Nephron progenitor cell (in vitro differentiated cells): Measurements from ENCODE around the gene ABR.

ENCODE experiments used
- DNase-seq: peaks from one replicate; pipeline ENCODE4 v3.0.0; 2021
- H3K27ac Mint-ChIP-seq: 2 replicates; pipeline ENCODE4 v1.8.0; 2021; ENCODE audit warnings: mild to moderate bottlenecking, moderate library complexity, mixed read lengths
- H3K27me3 Mint-ChIP-seq: 2 replicates; pipeline ENCODE4 v1.8.0; 2021; ENCODE audit warnings: mild to moderate bottlenecking, low read depth, mixed read lengths; ENCODE audit not compliant: poor library complexity
- H3K36me3 Mint-ChIP-seq: 2 replicates; pipeline ENCODE4 v1.8.0; 2021; ENCODE audit warnings: low read depth, mixed read lengths
- H3K4me1 Mint-ChIP-seq: 2 replicates; pipeline ENCODE4 v1.8.0; 2021; ENCODE audit warnings: mixed read lengths
- H3K4me3 Mint-ChIP-seq: 2 replicates; pipeline ENCODE4 v1.8.0; 2021; ENCODE audit warnings: mild to moderate bottlenecking, moderate library complexity, mixed read lengths
- H3K9me3 Mint-ChIP-seq: 2 replicates; pipeline ENCODE4 v1.8.0; 2021; ENCODE audit warnings: mild to moderate bottlenecking, moderate library complexity, mixed read lengths
- TF ChIP-seq, protein P1 (sequence below): fragments of 200-600 bp; sonication (generic); IDR thresholded peaks from 2 replicates; pipeline ENCODE4 v1.5.0; 2021; ENCODE audit warnings: antibody characterized with exemption

Gene ABR

DNA sequence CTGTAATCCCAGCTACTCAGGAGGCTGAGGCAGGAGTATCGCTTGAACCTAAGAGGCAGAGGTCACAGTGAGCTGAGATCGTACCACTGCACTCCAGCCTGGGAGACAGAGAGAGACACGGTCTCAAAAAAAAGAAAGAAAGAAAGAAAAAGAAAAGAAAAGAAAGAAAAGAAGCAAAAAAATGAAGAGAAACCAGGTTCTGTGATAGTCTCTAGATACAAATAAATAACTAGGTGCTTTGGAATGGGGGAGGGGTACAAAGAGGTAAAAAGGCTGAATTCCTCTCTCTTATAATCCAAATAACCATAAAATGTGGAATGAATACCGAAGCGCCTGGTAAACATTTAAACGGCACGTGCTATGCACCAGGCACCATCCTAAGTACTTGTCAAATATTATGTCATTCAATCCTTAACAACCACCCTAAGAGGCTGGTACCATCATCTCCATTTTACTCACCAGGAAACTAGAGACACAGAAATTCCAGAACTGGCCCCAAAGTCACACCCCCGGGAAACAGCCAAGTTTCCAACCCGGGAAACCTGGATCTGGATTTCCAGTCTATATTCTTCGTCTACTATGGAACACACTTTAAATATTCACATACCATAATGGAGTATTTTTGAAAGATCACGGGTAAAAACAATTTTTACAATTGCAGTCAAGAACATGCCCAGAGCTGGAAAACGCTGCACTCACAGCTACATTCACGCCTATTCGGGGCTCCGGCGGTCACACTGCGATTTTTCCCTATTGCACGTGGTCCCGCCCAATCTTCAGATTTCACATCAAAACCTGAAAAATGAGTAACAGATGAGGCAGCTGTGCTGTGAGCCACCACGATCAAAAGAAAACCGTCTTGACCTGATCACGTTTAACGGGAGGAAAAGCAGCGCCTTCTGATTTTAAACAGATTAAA, 210.7 kb downstream of the ABR start:
- H3K27me3 Mint-ChIP-seq, result no peaks in the 10 kb centered on the region
- peaks cover 72% of the 10 kb centered on the region for H3K4me1 Mint-ChIP-seq
- no peak for DNase-seq
- TF ChIP-seq, protein P1, sequence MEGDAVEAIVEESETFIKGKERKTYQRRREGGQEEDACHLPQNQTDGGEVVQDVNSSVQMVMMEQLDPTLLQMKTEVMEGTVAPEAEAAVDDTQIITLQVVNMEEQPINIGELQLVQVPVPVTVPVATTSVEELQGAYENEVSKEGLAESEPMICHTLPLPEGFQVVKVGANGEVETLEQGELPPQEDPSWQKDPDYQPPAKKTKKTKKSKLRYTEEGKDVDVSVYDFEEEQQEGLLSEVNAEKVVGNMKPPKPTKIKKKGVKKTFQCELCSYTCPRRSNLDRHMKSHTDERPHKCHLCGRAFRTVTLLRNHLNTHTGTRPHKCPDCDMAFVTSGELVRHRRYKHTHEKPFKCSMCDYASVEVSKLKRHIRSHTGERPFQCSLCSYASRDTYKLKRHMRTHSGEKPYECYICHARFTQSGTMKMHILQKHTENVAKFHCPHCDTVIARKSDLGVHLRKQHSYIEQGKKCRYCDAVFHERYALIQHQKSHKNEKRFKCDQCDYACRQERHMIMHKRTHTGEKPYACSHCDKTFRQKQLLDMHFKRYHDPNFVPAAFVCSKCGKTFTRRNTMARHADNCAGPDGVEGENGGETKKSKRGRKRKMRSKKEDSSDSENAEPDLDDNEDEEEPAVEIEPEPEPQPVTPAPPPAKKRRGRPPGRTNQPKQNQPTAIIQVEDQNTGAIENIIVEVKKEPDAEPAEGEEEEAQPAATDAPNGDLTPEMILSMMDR, result no peak
- peaks cover 15% of the 10 kb centered on the region for H3K9me3 Mint-ChIP-seq
- H3K36me3 Mint-ChIP-seq, result peaks cover 61% of the 10 kb centered on the region
- peak overlapping the region; percentile 92 for H3K27ac Mint-ChIP-seq
- H3K4me3 Mint-ChIP-seq, result peak overlapping the region; percentile 57

DNA sequence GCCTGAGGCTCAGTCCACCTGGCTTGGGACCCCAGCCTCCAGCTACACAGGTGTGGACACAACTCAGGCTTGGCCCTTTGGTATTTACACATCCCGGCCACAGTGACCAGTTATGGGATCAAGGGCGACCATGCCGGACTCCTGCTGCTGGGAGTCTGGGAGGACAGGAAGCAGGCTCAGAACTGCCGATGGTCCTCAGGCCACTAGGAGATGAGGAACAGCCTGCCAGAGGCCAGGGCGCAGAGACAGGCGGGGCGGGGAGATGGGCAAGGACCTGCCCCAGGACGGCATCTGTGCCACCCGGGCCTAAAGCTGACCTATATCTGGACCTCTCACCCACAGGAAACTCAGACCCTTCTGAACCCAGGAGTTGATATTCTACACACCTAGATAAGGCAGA, 212.7 kb downstream of the ABR start:
- no peak for DNase-seq
- H3K36me3 Mint-ChIP-seq, result peaks cover 47% of the 10 kb centered on the region
- H3K9me3 Mint-ChIP-seq, result peaks cover 5% of the 10 kb centered on the region
- H3K27me3 Mint-ChIP-seq, result peaks cover 3% of the 10 kb centered on the region
- H3K27ac Mint-ChIP-seq, result peak overlapping the region; percentile 95
- no peak overlapping the region for H3K4me3 Mint-ChIP-seq
- TF ChIP-seq, protein P1, result no peak
- H3K4me1 Mint-ChIP-seq, result peaks cover 82% of the 10 kb centered on the region

DNA sequence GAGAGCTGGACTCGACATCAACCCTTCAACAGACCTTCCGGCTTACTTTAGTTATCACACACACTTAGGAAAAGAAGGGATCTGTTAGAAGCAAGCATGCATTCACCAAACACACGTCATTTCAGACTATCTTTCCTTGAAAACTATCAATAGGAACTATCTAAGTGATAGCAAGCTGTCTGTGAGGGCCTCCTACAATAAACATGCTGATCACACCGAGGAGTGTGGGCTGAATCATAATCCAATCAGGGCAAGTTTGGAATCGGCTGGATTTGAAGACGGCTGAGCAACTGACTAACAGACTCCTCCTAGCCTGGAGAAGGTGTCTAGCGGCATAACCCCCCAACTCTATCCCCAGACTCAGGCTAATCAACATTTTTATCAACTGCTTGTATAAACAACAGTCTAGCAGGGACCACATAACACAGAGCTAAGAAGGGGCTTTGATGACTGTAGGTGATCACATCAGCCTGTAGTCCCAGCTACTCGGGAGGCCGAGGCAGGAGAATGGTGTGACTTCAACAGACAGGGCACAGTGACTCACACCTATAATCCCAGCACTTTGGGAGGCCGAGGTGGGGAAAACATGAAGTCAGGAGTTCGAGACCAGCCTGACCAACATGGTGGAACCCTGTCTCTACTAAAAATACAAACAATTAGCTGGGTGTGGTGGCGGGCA, 214.3 kb downstream of the ABR start:
- no peak for DNase-seq
- Mint-ChIP-seq H3K27ac (peak overlapping the region; percentile 93), H3K4me1 (peaks cover 80% of the 10 kb centered on the region), H3K27me3 (peaks cover 3% of the 10 kb centered on the region), H3K36me3 (peaks cover 32% of the 10 kb centered on the region), H3K4me3 (peak overlapping the region; percentile 58), H3K9me3 (peaks cover 4% of the 10 kb centered on the region)
- TF ChIP-seq, protein P1, result no peak

DNA sequence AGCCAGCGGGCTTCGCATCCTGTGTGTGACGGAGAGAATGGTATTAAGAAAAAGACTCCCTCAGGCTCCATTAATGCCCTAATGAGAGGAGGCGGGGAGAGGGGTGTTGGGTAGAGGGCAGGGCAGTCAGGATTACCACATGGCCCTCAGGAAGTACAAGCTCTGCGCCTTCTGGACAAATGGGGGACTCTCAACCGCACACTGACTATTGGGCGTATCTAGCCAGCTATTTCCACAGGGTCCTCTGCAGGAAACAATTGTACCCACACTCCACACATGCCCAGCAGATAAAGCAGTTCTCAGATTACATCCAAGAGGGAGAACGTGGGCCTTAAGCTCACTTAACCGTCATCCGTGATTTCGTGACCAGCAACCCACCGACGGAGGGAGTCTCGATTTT, 214.9 kb downstream of the ABR start:
- DNase-seq, result no peak
- Mint-ChIP-seq H3K27ac (peak overlapping the region; percentile 93), H3K4me3 (peak overlapping the region; percentile 58), H3K36me3 (peaks cover 30% of the 10 kb centered on the region), H3K4me1 (peaks cover 80% of the 10 kb centered on the region), H3K9me3 (peaks cover 4% of the 10 kb centered on the region), H3K27me3 (peaks cover 3% of the 10 kb centered on the region)
- TF ChIP-seq, protein P1, result no peak

DNA sequence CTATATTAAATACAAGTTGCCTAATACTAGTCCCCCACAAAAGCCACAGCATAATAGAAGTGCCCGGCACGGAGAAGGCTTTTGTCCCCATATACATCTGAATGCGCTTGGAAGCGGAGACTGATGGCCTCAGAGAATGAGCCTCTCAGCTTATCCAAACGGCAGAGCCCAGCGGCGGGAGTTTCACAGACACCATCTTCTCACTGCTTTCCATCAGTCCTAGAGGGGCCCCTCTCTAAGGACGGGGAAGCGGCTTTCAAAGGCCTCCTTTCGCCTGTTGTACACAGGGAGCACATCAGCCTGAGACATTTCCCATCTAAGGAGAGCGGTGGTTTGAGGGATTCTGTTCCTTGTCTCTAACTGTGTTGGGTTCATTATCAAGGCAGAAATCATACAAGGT, 217.1 kb downstream of the ABR start:
- peak; percentile 32 for DNase-seq
- peaks cover 5% of the 10 kb centered on the region for H3K9me3 Mint-ChIP-seq
- peak overlapping the region; percentile 74 for H3K27ac Mint-ChIP-seq
- TF ChIP-seq, protein P1, result no peak
- peaks cover 70% of the 10 kb centered on the region for H3K4me1 Mint-ChIP-seq
- H3K27me3 Mint-ChIP-seq, result peaks cover 3% of the 10 kb centered on the region
- peak overlapping the region; percentile 4 for H3K4me3 Mint-ChIP-seq
- peaks cover 23% of the 10 kb centered on the region for H3K36me3 Mint-ChIP-seq
